NCI-H1436 (cell line): ENCODE results near the gene LIPN.

ENCODE experiments used
- DNase-seq: peaks from one replicate; lab custom pipeline; 2025; lab: John Stamatoyannopoulos, UW

Gene LIPN

DNA sequence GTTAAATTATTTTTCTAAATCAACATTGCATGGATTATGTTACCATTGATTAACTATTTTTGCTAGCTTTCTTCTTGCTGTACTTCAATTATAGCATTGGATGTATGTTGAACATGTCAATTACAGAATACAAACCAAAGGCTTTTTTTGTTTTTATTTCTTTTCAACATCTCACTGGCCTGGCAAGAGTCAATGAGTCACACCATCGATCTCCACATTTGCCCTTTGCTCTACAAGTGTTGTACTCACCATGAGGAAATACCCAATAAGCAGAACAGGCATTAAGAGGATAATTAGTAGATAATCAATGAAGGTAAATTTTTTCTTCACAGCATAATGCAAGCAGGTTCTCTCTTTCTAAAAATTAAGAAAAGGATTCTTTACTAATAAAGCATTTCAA lies 68.5 kb downstream of the LIPN start:
- DNase-seq = no peak
